ENCODE results near the gene ZNF683.

DNA sequence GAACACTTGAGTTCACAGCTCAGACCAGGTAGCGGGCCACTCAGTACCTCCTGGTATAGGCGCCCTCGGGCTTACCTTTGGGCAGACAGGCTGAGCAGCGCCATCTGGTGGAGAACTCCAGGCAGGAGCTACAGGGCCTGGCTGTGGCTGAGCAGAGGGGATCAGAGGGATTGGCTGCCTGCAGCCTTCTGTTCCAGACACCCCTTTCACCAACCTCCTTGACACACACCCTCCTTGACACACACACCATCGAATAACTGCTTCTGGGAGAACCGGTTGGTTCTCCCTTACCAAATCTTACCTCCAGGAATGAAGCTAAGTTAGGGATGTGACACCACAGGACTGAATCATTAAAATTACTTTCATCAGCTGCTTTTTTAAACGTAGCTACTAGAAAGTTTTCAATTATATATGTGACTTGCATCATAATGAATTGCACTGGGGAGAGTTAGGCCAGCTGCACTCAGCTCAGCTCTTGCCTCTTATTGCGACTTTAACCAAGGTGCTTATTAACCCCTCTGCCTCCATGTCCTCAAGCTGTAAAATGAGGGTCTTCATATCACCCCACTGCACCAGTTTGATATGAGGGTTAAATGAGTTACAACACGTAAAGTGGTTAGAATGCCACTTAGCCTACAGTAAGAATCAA lies 44.7 kb upstream of the ZNF683 start:
- TF ChIP-seq, protein P1, sequence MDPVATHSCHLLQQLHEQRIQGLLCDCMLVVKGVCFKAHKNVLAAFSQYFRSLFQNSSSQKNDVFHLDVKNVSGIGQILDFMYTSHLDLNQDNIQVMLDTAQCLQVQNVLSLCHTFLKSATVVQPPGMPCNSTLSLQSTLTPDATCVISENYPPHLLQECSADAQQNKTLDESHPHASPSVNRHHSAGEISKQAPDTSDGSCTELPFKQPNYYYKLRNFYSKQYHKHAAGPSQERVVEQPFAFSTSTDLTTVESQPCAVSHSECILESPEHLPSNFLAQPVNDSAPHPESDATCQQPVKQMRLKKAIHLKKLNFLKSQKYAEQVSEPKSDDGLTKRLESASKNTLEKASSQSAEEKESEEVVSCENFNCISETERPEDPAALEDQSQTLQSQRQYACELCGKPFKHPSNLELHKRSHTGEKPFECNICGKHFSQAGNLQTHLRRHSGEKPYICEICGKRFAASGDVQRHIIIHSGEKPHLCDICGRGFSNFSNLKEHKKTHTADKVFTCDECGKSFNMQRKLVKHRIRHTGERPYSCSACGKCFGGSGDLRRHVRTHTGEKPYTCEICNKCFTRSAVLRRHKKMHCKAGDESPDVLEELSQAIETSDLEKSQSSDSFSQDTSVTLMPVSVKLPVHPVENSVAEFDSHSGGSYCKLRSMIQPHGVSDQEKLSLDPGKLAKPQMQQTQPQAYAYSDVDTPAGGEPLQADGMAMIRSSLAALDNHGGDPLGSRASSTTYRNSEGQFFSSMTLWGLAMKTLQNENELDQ (tag by site-specific recombination; IDR thresholded peaks at IDR 0.05; ENCODE audit: low read depth) = no peak
- TF ChIP-seq ZNF274 (IDR thresholded peaks at IDR 0.05; ENCODE audit: low read length) (no peak), ZNF274 (tag by site-specific recombination; IDR thresholded peaks at IDR 0.05; ENCODE audit: borderline replicate concordance) (no peak), KLF10 (tag by site-specific recombination; IDR thresholded peaks at IDR 0.05) (no peak), MYNN (tag by site-specific recombination; IDR thresholded peaks at IDR 0.05; ENCODE audit: borderline replicate concordance) (no peak), ZNF48 (tag by site-specific recombination; IDR thresholded peaks at IDR 0.05) (no peak), ZNF391 (tag by site-specific recombination; IDR thresholded peaks at IDR 0.05; ENCODE audit: borderline replicate concordance, low read depth) (no peak), ZNF785 (tag by site-specific recombination; IDR thresholded peaks at IDR 0.05) (no peak), ZNF24 (tag by site-specific recombination; IDR thresholded peaks at IDR 0.05) (no peak)
- TF ChIP-seq, protein P2, sequence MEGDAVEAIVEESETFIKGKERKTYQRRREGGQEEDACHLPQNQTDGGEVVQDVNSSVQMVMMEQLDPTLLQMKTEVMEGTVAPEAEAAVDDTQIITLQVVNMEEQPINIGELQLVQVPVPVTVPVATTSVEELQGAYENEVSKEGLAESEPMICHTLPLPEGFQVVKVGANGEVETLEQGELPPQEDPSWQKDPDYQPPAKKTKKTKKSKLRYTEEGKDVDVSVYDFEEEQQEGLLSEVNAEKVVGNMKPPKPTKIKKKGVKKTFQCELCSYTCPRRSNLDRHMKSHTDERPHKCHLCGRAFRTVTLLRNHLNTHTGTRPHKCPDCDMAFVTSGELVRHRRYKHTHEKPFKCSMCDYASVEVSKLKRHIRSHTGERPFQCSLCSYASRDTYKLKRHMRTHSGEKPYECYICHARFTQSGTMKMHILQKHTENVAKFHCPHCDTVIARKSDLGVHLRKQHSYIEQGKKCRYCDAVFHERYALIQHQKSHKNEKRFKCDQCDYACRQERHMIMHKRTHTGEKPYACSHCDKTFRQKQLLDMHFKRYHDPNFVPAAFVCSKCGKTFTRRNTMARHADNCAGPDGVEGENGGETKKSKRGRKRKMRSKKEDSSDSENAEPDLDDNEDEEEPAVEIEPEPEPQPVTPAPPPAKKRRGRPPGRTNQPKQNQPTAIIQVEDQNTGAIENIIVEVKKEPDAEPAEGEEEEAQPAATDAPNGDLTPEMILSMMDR (tag by site-specific recombination; IDR thresholded peaks at IDR 0.05) = peak; percentile 70
